22Rv1 (cell line): Measurements from ENCODE around the gene SGK2.

ENCODE experiments used
- H3K27ac ChIP-seq: fragments of 450-650 bp; 2 replicates; pipeline ENCODE4 v1.5.1; 2017
- ZFX ChIP-seq: fragments of 450-650 bp; IDR thresholded peaks from 2 replicates; pipeline ENCODE4 v1.6.1; 2017; ENCODE audit warnings: antibody characterized with exemption, borderline replicate concordance
- TF ChIP-seq, protein P1 (sequence below): fragments of 450-650 bp; IDR thresholded peaks from 2 replicates; pipeline ENCODE4 v1.5.1; 2017; ENCODE audit warnings: mild to moderate bottlenecking

Gene SGK2

DNA sequence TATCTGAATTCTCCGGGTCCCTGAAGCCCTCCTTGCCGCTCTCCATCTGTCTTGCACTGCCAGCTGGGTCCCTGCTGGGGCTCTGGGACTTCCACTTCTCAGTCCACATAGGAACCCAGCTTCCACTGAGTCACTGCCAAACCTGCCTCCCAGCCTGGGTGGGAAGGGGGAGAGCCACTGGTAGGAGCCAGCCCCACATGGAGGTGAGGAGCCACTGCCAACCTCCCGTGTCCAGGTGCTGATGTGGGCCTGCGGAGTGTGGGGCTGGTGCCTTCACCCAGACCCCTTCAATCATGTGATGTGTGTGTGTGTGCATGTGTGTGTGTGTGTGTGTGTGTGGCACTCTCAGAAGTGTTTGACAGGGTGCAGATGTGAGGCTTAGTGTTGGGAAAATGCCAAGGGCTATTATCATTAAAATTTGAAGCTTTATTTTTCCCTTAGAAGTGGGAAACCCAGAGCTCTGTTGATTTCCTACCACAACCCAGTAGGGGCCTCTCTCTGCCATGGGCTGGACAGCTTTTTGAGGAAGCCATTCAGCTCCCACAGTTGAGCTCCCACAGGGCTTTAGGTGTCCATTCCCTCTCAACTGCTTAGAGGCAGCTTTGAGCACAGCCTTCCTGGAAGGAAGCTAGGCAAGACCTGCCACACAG, 9.3 kb upstream of the SGK2 start:
- TF ChIP-seq ZFX: no peak
- TF ChIP-seq, protein P1, sequence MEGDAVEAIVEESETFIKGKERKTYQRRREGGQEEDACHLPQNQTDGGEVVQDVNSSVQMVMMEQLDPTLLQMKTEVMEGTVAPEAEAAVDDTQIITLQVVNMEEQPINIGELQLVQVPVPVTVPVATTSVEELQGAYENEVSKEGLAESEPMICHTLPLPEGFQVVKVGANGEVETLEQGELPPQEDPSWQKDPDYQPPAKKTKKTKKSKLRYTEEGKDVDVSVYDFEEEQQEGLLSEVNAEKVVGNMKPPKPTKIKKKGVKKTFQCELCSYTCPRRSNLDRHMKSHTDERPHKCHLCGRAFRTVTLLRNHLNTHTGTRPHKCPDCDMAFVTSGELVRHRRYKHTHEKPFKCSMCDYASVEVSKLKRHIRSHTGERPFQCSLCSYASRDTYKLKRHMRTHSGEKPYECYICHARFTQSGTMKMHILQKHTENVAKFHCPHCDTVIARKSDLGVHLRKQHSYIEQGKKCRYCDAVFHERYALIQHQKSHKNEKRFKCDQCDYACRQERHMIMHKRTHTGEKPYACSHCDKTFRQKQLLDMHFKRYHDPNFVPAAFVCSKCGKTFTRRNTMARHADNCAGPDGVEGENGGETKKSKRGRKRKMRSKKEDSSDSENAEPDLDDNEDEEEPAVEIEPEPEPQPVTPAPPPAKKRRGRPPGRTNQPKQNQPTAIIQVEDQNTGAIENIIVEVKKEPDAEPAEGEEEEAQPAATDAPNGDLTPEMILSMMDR: no peak
- no peak overlapping the region for H3K27ac ChIP-seq

DNA sequence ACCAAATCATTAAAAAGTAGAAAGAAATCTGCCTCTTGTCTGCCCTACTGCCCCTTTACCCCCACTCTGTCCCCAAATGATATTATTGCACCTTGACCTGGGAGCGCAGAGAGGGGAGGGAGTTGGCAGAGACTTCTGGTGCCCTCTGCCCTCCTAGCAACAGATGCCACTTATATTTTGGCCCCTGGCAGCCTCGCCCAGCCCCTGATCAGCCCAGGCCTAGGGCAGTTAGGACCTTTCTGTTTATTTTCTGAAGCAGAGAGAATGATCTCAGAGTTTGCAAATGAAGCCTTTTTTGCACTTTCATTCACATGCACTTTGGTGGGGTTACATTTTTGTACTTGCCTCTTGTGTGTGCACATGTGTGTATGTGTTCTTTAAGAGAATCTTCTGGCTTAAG, 8.4 kb upstream of the SGK2 start:
- no peak overlapping the region for H3K27ac ChIP-seq
- TF ChIP-seq ZFX: no peak
- TF ChIP-seq, protein P1: no peak

- TF ChIP-seq, protein P1: no peak
- H3K27ac ChIP-seq: no peak overlapping the region
Observed at GRCh38 chr20:43554369-43554768, 4.5 kb upstream of the SGK2 start.

DNA sequence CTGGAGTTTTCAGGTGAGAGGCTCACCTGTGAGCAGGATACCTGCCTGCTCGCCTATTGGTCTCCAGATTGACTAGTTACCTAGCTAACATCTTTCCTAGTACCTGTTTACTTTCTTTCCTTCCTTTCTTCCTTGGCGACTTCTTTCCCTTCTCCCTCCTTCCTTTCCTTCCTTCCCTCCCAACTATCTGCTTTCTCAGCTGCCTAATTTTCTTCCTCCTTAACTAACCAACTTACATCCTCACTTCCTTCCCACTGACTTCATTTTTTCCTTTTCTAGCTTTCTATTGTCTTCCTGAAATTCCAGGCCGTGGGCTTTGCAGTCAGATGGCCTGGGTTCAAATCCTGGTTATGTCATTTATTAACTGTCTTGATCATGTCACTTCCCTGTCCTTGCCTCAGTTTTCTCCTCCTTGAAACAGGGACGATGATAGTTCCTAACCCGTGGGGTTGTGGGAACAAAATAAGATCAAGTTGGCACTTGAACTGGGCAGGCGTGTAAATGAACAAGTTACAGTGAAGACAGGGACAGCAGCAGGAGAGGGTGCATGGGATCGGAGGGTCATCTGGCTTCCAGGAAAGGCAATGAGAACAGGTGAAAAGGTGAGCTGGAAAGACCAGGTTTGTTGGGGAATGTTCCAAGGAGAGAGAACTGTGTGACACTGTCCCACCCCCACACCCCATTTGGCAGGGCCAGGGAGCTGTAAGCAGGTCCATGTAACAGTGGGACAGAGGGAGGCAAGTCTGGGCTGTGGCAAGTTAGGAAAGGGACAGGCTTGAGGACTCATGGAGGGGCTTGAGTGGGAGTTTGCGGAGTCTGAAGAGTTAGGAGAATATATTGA, 540 bp downstream of the SGK2 start:
- peak overlapping the region; percentile 97 for H3K27ac ChIP-seq

GRCh38 chr20:43560974-43561373, 2.1 kb downstream of the SGK2 start:
- TF ChIP-seq, protein P1: no peak
- no peak for TF ChIP-seq ZFX
- H3K27ac ChIP-seq: no peak overlapping the region

More for the DNA sequence above, 540 bp downstream of the SGK2 start:
- TF ChIP-seq, protein P1: no peak
- no peak for TF ChIP-seq ZFX

GRCh38 chr20:43563429-43563828, 4.6 kb downstream of the SGK2 start:
- TF ChIP-seq ZFX: no peak
- H3K27ac ChIP-seq: no peak overlapping the region

DNA sequence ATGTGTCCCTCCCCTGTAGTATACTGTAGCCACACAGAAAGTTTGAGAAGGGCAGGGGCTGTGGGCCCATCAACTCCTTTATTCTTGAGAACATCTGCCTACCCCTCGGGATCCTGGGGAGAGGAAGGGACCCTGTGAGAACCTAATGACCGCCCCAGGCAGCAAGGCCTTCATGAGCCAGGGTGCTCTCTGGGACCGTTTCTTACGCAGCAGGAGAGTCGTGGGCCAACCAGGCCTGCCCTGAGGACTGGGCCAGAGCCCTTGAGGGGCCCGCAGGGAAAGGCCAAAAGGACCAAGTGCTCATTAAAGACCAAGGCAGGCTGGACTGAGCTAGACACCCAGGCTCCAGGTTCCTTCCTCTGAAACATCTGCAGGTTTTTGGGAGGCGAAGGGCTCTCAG, 5.2 kb downstream of the SGK2 start:
- TF ChIP-seq, protein P1: no peak
- TF ChIP-seq ZFX: no peak
- H3K27ac ChIP-seq: no peak overlapping the region
